ENCODE data around the gene CYBC1.

DNA sequence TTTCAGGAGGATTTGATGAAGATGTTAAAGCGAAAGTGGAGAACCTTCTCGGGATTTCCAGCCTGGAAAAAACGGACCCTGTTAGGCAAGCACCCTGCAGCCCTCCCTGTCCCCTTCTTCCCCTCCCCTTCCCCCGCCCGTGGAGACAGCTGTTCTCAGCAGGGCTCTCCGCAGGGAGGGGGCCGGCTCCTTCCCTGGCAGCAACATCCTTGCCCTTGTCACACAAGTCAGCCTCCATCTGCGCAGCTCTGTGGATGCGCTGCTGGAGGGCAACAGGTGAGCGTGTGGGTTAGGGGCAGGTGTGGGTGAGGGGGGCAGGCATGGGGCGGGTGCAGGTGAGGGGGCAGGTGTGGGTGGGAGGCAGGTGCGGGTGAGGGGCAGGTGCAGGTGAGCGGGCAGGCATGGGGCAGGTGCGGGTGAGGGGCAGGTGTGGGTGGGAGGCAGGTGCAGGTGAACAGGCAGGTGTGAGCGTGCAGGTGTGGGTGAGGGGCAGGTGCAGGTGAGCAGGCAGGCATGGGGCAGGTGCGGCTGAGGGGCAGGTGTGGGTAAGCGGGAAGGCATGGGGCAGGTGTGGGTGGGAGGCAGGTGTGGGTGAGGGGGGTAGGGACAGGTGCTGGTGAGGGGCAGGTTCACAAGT lies 9.4 kb downstream of the CYBC1 start:
- TF ChIP-seq, protein P1, sequence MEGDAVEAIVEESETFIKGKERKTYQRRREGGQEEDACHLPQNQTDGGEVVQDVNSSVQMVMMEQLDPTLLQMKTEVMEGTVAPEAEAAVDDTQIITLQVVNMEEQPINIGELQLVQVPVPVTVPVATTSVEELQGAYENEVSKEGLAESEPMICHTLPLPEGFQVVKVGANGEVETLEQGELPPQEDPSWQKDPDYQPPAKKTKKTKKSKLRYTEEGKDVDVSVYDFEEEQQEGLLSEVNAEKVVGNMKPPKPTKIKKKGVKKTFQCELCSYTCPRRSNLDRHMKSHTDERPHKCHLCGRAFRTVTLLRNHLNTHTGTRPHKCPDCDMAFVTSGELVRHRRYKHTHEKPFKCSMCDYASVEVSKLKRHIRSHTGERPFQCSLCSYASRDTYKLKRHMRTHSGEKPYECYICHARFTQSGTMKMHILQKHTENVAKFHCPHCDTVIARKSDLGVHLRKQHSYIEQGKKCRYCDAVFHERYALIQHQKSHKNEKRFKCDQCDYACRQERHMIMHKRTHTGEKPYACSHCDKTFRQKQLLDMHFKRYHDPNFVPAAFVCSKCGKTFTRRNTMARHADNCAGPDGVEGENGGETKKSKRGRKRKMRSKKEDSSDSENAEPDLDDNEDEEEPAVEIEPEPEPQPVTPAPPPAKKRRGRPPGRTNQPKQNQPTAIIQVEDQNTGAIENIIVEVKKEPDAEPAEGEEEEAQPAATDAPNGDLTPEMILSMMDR (IDR thresholded peaks at IDR 0.05): no peak
- no peak for TF ChIP-seq POLR2A (IDR thresholded peaks at IDR 0.05)

All from testis (tissue), 2 donors.